IgD-negative memory B cell (primary cell): ENCODE measurements around the gene LCE1F. TPM values are rescaled to one million over a fixed set of nuclear protein-coding genes. Genes with fewer than 3 reads are reported as not detected.
A peak's percentile ranks its signal among the peaks of the same experiment; 100 is the strongest.

ENCODE experiments used
- H3K27ac Mint-ChIP-seq, 3 donors: one replicate each; pipeline ENCODE4 v1.8.0; 2020 to 2022; ENCODE audit warnings: mild to moderate bottlenecking in 3 of 3, mixed read lengths in 3 of 3, moderate library complexity in 1 of 3
- H3K27me3 Mint-ChIP-seq: one replicate; pipeline ENCODE4 v1.8.0; 2021; ENCODE audit warnings: mixed read lengths
- H3K36me3 Mint-ChIP-seq: one replicate; pipeline ENCODE4 v1.8.0; 2020; ENCODE audit warnings: mild to moderate bottlenecking, mixed read lengths
- H3K4me1 Mint-ChIP-seq, 3 donors: one replicate each; pipeline ENCODE4 v1.8.0; 2020 to 2022; ENCODE audit warnings: mixed read lengths in 3 of 3, mild to moderate bottlenecking in 1 of 3
- H3K4me3 Mint-ChIP-seq, 4 donors: one replicate each; pipeline ENCODE4 v1.8.0; 2020 to 2022; ENCODE audit warnings: mild to moderate bottlenecking in 4 of 4, mixed read lengths in 4 of 4, moderate library complexity in 3 of 4
- H3K9me3 Mint-ChIP-seq, 3 donors: one replicate each; pipeline ENCODE4 v1.8.0; 2020 to 2021; ENCODE audit warnings: mixed read lengths in 3 of 3, mild to moderate bottlenecking in 1 of 3
- polyA plus RNA-seq: library from polyadenylated mRNA; unstranded; fragments of 300-500 nt; fragmentation: Illumina TruSeq; gene quantifications from one replicate; pipeline ENCODE4 v1.2.3, GENCODE V29; 2021

Gene LCE1F
- polyA plus RNA-seq, 1 donor from 2014 or later = not detected

GRCh38 chr1:152758636-152759035 is 16.3 kb upstream of the LCE1F start:
- no peak overlapping the region for H3K27ac Mint-ChIP-seq
- H3K4me1 Mint-ChIP-seq = no peaks in the 10 kb centered on the region
- no peak overlapping the region for H3K4me3 Mint-ChIP-seq
- H3K27me3 Mint-ChIP-seq = peaks cover 7% of the 10 kb centered on the region
- H3K36me3 Mint-ChIP-seq = no peaks in the 10 kb centered on the region
- H3K9me3 Mint-ChIP-seq = peaks cover 2 to 5% (median 4%) of the 10 kb centered on the region in 3 donors

DNA sequence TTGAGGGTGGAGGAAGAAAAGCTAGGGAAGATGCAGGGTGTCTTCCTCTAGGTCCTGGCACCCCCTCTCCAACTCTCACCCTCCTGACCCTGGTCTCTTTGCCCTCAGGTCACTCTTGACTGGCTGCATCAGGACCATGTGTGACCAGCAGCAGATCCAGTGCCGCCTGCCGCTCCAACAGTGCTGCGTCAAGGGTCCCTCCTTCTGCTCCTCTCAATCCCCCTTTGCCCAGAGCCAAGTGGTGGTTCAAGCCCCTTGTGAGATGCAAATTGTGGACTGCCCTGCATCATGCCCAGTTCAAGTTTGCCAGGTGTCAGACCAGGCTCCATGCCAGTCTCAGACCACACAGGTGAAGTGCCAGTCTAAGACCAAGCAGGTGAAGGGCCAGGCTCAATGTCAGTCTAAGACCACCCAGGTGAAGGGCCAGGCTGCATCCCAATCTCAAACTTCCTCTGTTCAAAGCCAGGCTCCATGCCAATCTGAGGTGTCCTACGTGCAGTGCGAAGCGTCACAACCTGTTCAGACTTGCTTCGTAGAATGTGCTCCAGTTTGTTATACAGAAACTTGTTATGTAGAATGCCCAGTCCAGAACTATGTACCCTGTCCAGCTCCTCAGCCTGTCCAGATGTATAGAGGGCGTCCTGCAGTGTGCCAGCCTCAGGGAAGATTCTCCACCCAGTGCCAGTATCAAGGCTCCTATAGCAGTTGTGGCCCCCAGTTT is 15.3 kb upstream of the LCE1F start:
- peaks cover under 1 to 3% (median 2%) of the 10 kb centered on the region in 3 donors for H3K9me3 Mint-ChIP-seq
- H3K27me3 Mint-ChIP-seq = peaks cover 7% of the 10 kb centered on the region
- no peaks in the 10 kb centered on the region for H3K36me3 Mint-ChIP-seq
- H3K27ac Mint-ChIP-seq = no peak overlapping the region
- H3K4me3 Mint-ChIP-seq = no peak overlapping the region
- no peaks in the 10 kb centered on the region for H3K4me1 Mint-ChIP-seq

DNA sequence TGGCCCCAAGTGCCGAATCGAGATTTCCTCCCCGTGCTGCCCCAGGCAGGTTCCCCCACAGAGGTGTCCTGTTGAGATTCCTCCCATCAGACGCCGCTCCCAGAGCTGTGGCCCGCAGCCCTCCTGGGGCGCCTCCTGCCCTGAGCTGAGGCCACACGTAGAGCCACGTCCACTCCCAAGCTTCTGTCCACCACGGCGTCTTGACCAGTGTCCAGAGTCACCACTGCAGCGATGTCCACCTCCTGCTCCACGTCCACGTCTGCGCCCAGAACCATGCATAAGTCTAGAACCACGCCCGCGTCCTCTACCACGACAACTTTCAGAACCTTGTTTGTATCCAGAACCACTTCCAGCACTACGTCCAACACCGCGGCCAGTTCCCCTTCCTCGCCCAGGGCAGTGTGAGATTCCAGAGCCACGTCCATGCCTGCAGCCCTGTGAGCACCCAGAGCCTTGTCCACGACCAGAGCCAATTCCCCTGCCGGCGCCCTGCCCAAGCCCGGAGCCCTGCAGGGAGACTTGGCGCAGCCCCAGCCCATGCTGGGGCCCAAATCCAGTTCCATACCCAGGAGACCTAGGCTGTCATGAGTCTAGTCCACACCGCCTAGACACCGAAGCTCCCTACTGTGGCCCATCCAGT is 14.3 kb upstream of the LCE1F start:
- H3K27ac Mint-ChIP-seq = no peak overlapping the region
- peak overlapping the region in 1 of 4 donors; percentile 15 for H3K4me3 Mint-ChIP-seq
- H3K4me1 Mint-ChIP-seq = no peaks in the 10 kb centered on the region
- peaks cover 7% of the 10 kb centered on the region for H3K27me3 Mint-ChIP-seq
- H3K36me3 Mint-ChIP-seq = no peaks in the 10 kb centered on the region
- H3K9me3 Mint-ChIP-seq = no peaks in the 10 kb centered on the region

- Mint-ChIP-seq H3K36me3 (no peaks in the 10 kb centered on the region), H3K27me3 (peaks cover 7% of the 10 kb centered on the region), H3K9me3 (no peaks in the 10 kb centered on the region), H3K4me3 (no peak overlapping the region), H3K4me1 (no peaks in the 10 kb centered on the region), H3K27ac (no peak overlapping the region)
Measured at GRCh38 chr1:152761609-152762213, 13.2 kb upstream of the LCE1F start.

GRCh38 chr1:152768847-152769533 is 6.0 kb upstream of the LCE1F start:
- Mint-ChIP-seq H3K4me3 (no peak overlapping the region), H3K36me3 (no peaks in the 10 kb centered on the region), H3K27me3 (peaks cover 4% of the 10 kb centered on the region), H3K27ac (no peak overlapping the region), H3K4me1 (peaks cover 0 to under 1% (median 0%) of the 10 kb centered on the region in 3 donors), H3K9me3 (peaks cover 0 to 2% (median 2%) of the 10 kb centered on the region in 3 donors)

GRCh38 chr1:152770411-152770810 is 4.5 kb upstream of the LCE1F start:
- peaks cover 0 to 4% (median 2%) of the 10 kb centered on the region in 3 donors for H3K9me3 Mint-ChIP-seq
- H3K27me3 Mint-ChIP-seq = peaks cover 9% of the 10 kb centered on the region
- H3K27ac Mint-ChIP-seq = no peak overlapping the region
- peaks cover 2% of the 10 kb centered on the region for H3K36me3 Mint-ChIP-seq
- H3K4me3 Mint-ChIP-seq = peak overlapping the region in 1 of 4 donors; percentile 5
- H3K4me1 Mint-ChIP-seq = peaks cover 0 to 2% (median 0%) of the 10 kb centered on the region in 3 donors

DNA sequence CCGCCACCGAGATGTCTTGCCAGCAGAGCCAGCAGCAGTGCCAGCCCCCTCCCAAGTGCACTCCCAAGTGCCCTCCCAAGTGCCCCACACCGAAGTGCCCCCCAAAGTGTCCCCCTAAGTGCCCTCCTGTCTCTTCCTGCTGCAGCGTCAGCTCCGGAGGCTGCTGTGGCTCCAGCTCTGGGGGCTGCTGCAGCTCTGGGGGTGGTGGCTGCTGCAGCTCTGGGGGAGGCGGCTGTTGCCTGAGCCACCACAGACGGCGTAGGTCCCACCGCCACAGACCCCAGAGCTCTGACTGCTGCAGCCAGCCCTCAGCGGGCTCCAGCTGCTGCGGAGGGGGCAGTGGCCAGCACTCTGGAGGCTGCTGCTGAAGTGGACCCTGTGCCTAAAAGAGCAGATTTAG is 1.4 kb downstream of the LCE1F start:
- Mint-ChIP-seq H3K27me3 (peaks cover 7% of the 10 kb centered on the region), H3K36me3 (peaks cover 2% of the 10 kb centered on the region), H3K4me3 (no peak overlapping the region), H3K4me1 (peaks cover 0 to 2% (median 0%) of the 10 kb centered on the region in 3 donors), H3K27ac (peak overlapping the region in 1 of 3 donors; percentile 56), H3K9me3 (peaks cover 0 to 4% (median 2%) of the 10 kb centered on the region in 3 donors)

GRCh38 chr1:152777510-152778137 is 2.7 kb downstream of the LCE1F start:
- Mint-ChIP-seq H3K27me3 (peaks cover 7% of the 10 kb centered on the region), H3K36me3 (peaks cover 2% of the 10 kb centered on the region)

GRCh38 chr1:152783095-152783494 is 8.2 kb downstream of the LCE1F start:
- no peaks in the 10 kb centered on the region for H3K9me3 Mint-ChIP-seq
- no peaks in the 10 kb centered on the region for H3K4me1 Mint-ChIP-seq
- H3K27ac Mint-ChIP-seq = no peak overlapping the region
- H3K27me3 Mint-ChIP-seq = peaks cover 4% of the 10 kb centered on the region
- H3K36me3 Mint-ChIP-seq = no peaks in the 10 kb centered on the region
- H3K4me3 Mint-ChIP-seq = no peak overlapping the region

More at GRCh38 chr1:152777510-152778137, 2.7 kb downstream of the LCE1F start:
- Mint-ChIP-seq H3K27ac (peak overlapping the region in 1 of 3 donors; percentile 53), H3K9me3 (peaks cover 0 to 2% (median 2%) of the 10 kb centered on the region in 3 donors), H3K4me1 (peaks cover 0 to 2% (median 0%) of the 10 kb centered on the region in 3 donors), H3K4me3 (no peak overlapping the region)

GRCh38 chr1:152786077-152786476 is 11.1 kb downstream of the LCE1F start, which contains the start of gene LCE1E:
TSS of gene LCE1E (plus strand) at chr1:152786257. CDS start at chr1:152787300, 1,043 bp downstream.
- H3K4me3 Mint-ChIP-seq = no peak within 1 kb of the TSS
- no peak within 1 kb of the TSS for H3K27ac Mint-ChIP-seq
- H3K4me1 Mint-ChIP-seq = no peaks in the 10 kb centered on the region
- H3K27me3 Mint-ChIP-seq = peaks cover 8% of the 10 kb centered on the region
- no peaks in the 10 kb centered on the region for H3K36me3 Mint-ChIP-seq
- no peaks in the 10 kb centered on the region for H3K9me3 Mint-ChIP-seq

GRCh38 chr1:152795686-152796085 is 20.7 kb downstream of the LCE1F start:
- peaks cover 0 to 2% (median 2%) of the 10 kb centered on the region in 3 donors for H3K9me3 Mint-ChIP-seq
- no peaks in the 10 kb centered on the region for H3K4me1 Mint-ChIP-seq
- no peaks in the 10 kb centered on the region for H3K36me3 Mint-ChIP-seq
- H3K27ac Mint-ChIP-seq = no peak overlapping the region
- H3K27me3 Mint-ChIP-seq = peaks cover 6% of the 10 kb centered on the region
- no peak overlapping the region for H3K4me3 Mint-ChIP-seq

- Mint-ChIP-seq H3K4me3 (no peak within 1 kb of the TSS), H3K9me3 (peaks cover 0 to 2% (median 2%) of the 10 kb centered on the region in 3 donors), H3K4me1 (no peaks in the 10 kb centered on the region), H3K27ac (no peak within 1 kb of the TSS), H3K36me3 (no peaks in the 10 kb centered on the region), H3K27me3 (peaks cover 11% of the 10 kb centered on the region)
Measured at GRCh38 chr1:152796421-152796820, 21.5 kb downstream of the LCE1F start, which contains the start of gene LCE1D. TSS of gene LCE1D (plus strand) at chr1:152796721. CDS start at chr1:152797795, 1,074 bp downstream.

DNA sequence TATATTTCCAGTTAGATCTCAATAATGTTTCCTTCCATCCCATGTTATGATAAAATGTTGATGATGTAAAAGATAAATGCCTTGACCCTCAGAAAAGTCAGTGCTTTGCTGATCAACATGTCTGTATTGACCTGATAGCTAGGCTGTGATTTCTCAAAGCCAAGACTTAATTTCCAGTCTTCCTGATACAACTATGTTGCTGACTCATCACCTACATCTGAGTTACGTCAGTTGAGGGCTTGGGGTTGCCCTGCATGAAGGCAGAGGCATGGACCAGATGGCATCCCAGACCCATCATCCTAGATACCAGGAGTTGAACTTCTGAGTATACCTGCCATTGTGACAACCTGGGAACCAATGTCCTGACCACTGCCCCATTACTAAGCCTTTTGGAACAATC is 26.4 kb downstream of the LCE1F start:
- Mint-ChIP-seq H3K4me1 (no peaks in the 10 kb centered on the region), H3K36me3 (no peaks in the 10 kb centered on the region), H3K9me3 (peaks cover 0 to 2% (median 2%) of the 10 kb centered on the region in 3 donors), H3K4me3 (no peak overlapping the region), H3K27ac (no peak overlapping the region), H3K27me3 (peaks cover 13% of the 10 kb centered on the region)

- Mint-ChIP-seq H3K4me1 (no peaks in the 10 kb centered on the region), H3K36me3 (no peaks in the 10 kb centered on the region), H3K9me3 (peaks cover 0 to 3% (median 0%) of the 10 kb centered on the region in 3 donors), H3K27ac (no peak within 1 kb of the TSS), H3K4me3 (no peak within 1 kb of the TSS), H3K27me3 (peaks cover 7% of the 10 kb centered on the region)
Measured at GRCh38 chr1:152806576-152806975, 31.6 kb downstream of the LCE1F start, which contains the start of gene LCE1C. TSS of gene LCE1C (minus strand) at chr1:152806651. CDS start at chr1:152805478, 1,173 bp downstream.
